Stimulated activated CD4-positive, alpha-beta T cell treated with anti-CD3 and anti-CD28 coated beads, TNF-alpha, amount 100 ng/mL, for 48 hours (primary cell): ENCODE data around the gene PARD6B.
"Not testable (repeated sequence)": the region's sequence is repeated elsewhere in the genome, so short reads cannot be mapped to it uniquely, and the experiment has no call there.

Experiments used
- DNase-seq, 3 donors: peaks; one replicate each; pipeline ENCODE4 v3.0.0-alpha.2; 2020; ENCODE audit warnings: low read depth in 3 of 3

PARD6B gene

DNA sequence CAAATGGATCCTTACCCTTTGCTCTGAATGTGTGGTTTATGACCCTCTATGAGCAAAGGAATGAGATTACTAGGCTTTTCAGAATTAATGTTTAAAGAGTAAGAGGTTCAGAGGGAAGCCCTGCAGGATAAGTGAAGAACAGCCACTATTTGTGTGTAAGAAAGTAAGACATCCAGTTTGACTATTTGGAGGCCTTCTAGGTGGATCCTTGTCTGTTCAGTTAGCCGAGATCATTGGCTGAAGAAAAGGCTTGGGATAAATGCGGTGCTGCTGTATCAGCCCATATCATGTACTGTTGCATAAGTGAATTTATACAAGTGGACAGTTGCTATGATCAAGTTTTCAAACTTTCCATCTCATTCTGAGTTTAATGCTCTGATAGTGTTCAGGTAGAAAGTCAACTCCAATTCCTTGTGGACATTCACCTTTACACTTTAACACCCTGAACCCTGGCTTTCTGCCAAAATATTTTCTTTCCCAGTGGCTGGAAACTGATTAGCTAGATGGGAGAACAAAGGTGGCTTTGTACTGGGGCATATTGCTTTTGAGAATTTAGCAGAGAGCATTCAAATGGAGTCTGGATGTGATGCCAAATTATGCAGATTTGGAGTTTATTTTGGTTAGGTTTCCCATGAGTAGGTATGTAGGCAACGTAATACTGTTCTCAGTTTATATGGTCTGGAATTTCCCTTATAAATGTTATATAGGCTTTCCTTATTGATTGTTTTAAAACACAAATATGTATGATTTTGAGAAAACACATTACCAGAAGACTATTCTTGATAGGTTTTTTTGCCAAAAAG is 15.0 kb downstream of the PARD6B start:
- DNase-seq, result no peak

- DNase-seq, result no peak
Measured at GRCh38 chr20:50747275-50747674, 15.9 kb downstream of the PARD6B start.

GRCh38 chr20:50750145-50750671 is 18.8 kb downstream of the PARD6B start:
- DNase-seq, result no peak

DNA sequence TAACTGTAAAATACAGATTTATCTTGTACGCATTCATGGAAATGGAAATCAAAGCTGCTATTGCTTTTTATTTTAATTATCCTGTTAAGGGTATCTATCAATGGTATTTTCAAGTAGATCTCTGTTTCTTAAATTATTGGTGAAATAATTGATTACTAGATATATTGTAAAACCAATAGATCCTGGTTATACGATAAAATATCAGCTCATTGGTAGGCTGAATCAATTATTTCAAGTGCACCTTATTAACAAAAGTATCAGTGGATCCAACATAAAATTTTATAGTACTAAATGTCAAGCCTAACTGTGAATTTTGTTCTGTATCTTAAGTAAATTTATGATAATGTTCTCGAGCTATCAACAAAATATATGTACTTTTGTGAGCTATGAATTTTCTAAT is 21.8 kb downstream of the PARD6B start:
- no peak for DNase-seq

DNA sequence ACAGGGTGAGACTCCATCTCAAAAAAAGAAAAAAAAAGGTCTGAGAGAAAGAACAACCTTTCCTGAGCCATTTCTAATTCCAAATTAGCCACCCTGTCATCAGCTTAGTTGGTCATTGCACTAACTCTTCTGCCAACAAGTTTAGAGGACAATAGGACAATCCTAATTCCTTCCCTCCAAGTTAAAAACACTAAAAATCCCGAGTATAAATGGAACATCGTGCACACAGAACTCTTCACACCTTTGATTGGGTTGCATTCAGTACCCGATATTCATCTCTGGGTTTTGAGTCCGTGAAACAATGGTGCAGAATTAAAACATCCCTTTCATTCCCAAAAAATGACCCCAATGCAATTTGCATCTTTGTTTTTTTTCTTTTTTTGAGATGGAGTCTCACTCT is 23.0 kb downstream of the PARD6B start:
- no peak for DNase-seq

- no peak for DNase-seq
Measured at GRCh38 chr20:50756447-50756846, 25.1 kb downstream of the PARD6B start.

DNA sequence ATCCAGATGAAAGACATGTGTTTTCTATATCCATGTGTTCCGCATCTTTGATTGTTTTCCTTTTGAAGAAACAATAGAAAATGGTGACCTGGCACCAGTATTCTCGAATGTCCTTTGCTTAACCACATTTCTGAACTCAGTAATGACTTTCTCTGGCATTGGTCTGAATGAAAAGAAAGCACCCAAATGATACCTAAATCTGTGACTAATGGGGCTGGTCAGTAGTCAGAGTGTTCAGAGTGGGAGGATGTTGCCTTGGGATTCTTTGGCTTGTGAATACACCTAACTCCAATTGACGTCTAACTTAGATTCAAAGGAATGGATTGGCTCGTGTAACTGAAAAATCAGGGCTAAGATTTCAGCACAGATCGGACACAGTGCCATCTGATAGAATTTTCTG is 27.1 kb downstream of the PARD6B start:
- DNase-seq, result no peak

- DNase-seq, result no peak
Measured at GRCh38 chr20:50758992-50759391, 27.6 kb downstream of the PARD6B start.

- no peak for DNase-seq
Measured at GRCh38 chr20:50759678-50760077, 28.3 kb downstream of the PARD6B start.

- DNase-seq, result no peak
Measured at GRCh38 chr20:50762045-50762422, 30.7 kb downstream of the PARD6B start.

- no peak for DNase-seq
Measured at GRCh38 chr20:50762435-50763220, 31.2 kb downstream of the PARD6B start.

DNA sequence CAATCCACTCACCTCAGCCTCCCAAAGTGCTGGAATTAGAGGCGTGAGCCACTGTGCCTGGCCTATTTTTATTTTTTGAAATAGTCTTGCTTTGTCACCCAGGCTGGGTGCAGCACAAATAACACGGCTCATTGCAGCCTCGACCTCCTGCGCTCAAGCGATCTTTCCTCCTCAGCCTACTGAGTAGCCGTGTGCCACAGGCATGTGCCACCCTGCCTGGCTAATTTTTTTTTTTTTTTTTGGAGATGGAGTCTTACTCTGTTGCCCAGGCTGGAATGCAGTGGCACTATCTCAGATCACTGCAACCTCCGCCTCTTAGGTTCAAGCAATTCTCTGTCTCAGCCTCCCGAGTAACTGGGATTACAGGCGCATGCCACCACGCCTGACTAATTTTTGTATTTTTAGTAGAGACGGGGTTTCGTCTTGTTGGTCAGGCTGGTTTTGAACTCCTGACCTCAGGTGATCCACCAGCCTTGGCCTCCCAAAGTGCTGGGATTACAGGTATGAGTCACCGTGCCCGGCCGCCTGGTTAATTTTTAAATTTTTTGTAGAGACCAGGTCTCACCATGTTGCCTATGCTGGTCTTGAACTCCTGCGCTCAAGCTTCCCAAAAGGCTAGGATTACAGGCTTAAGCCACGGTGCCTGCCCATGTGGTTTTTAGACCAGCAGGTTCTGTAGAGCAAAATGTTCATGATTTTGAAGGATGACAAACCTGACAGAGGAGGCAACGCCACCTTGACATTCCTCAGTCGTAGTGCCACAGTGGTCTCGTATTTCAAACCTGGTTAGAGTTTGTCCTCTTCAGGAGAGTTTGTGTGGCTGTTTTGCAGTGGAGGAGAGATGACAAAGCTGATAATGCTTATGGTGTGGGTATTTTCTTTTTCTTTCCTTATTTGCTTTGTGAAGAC is 32.4 kb downstream of the PARD6B start:
- not testable (repeated sequence) for DNase-seq

DNA sequence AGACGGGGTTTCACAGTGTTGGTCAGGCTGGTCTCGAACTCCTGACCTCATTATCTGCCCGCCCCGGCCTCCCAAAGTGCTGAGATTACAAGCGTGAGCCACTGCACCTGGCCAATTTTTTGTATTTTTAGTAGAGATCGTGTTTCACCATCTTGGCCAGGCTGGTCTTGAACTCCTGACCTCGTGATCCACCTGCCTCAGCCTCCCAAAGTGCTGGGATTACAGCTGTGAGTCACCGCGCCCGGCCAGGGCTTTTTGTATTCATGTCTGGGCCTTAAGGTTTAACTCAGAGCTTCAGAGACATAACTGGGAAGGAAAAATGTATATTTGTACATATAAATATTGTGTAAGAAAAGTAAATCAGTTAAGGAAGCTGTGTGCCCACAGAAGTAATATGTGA is 33.9 kb downstream of the PARD6B start:
- not testable (repeated sequence) for DNase-seq

GRCh38 chr20:50765674-50766073 is 34.3 kb downstream of the PARD6B start:
- no peak for DNase-seq

DNA sequence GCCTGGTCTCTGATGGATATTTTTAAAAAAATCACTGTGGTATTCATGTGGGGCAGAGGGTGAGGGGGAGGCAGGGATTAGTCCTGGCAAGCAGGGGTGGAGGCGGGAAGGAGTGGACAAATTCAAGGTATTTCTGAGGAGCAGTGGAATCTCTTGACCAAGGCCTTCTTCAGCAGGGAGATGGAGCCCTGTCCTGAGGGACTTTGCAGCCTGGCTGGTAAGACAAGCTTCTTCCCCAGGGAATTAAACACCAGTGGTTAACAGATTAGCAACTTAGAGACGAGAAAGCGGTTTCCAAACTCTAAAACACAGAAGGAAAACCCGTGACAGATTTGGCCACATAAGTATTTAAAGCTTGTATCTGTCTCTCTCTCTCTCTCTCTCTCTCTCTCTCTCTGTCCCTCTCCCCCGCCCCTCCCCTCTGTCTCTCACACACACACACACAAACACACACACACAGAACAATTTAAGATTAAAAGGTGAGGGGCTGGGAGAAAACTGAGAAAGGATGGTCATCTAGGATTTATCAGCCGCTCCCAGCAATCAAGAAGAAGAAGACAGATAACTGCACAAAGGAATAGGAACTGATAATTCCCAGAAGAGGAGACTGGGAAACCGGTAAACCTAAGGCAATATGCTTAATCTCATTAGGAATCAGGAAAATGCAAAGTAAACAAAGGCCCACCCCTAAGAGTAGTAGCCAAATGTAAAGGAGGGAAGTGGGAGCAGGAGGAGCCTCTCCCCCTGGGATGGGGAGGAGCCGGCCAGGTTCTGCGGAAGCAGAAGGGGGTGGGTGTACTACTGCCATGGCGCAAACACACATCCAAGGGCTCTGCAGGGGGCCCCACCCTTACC is 35.8 kb downstream of the PARD6B start:
- not testable (repeated sequence) for DNase-seq

GRCh38 chr20:50768991-50769390 is 37.6 kb downstream of the PARD6B start:
- DNase-seq, result not testable (repeated sequence)

DNA sequence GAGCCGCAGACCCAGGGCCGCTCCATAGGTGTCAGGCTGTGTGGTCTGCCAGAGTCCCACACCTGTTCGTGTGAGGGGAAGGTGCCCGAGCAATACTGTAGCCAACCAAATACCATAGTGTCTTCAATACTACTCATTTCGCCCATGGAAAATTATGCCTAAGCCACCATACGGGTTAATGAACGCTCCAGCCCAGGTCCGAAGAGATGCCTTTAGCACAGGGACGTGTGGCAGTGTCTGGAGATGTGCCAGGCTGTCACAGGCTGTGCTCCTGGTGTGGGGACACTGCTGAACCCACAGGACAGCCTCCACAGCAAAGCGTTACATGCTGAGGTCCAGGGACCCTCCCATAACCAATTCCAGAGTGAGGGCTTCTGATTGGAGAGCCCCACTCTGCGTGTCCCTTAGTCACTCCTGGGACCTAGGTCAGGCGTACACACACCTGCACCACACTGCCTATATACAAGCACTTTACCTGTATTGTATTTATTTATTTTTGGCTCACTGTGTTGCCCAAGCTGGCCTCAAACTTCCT is 38.2 kb downstream of the PARD6B start:
- not testable (repeated sequence) for DNase-seq

GRCh38 chr20:50771419-50772080 is 40.2 kb downstream of the PARD6B start:
- not testable (repeated sequence) for DNase-seq

DNA sequence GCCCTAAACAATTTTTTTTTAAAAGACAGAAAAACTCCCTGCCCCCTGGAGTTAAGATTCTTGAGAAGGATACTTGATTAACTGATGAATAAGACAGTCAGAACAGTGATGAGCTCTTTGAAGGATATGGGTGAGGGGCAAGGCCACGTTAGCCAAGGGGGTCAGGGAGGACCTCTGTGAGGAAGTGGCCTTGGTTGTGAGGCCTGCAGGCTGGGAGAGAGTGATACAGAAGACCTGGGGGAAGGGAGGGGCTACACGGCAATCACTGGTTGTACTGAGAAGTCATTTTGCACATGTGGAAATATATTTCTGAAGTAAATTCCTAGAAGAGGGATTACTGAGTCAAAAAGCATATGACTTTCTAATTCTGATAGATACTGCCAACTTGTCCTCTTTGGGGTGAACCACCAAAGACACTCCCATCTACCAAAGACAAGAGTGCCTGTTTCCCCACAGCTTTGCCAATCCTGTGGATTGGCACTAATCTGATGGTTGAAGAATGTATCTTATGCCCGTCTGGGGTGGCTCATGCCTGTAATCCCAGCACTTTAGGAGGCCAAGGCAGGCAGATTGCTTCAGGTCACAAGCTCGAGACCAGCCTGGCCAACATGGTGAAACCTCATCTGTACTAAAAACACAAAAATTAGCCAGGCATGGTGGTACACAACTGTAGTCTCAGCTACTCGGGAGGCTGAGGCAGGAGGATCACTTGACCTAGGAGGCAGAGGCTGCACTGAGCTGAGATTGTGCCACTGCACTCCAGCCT is 41.2 kb downstream of the PARD6B start:
- DNase-seq, result no peak
